SK-N-SH (cell line): ENCODE data around the gene KCNK5. TPM values are rescaled to one million over a fixed set of nuclear protein-coding genes. Genes with fewer than 3 reads are reported as not detected.

Source experiments
- CTCF ChIA-PET: fragments of 300-600, 350-600 bp; formaldehyde crosslinking; extraction: SDS; loops from one replicate; lab custom pipeline; 2021; lab: Yijun Ruan, JAX
- POLR2A ChIA-PET: fragments of 350-600 bp; sonication (Branson Sonifier 250); formaldehyde crosslinking; extraction: SDS; loops from one replicate; lab custom pipeline; 2020; ENCODE audit warnings: antibody characterized with exemption, inconsistent platforms; lab: Yijun Ruan, JAX
- DNase-seq: peaks from one replicate; pipeline ENCODE4 v3.0.0; 2012
- H2AFZ ChIP-seq: fragments of 200-600 bp; sonication (generic); 2 replicates; pipeline ENCODE4 v1.8.1; 2016; ENCODE audit warnings: antibody characterized with exemption, mild to moderate bottlenecking, low read depth
- H3F3A ChIP-seq: fragments of 200-600 bp; sonication (generic); replicated peaks from 2 replicates; pipeline ENCODE3; 2016; ENCODE audit warnings: antibody characterized with exemption, mild to moderate bottlenecking; ENCODE audit not compliant: insufficient read depth
- H3K27ac ChIP-seq, 2 experiments: fragments of 200-500 bp in 1 of 2; fragments of 200-600 bp in 1 of 2; sonication (Bioruptor generic) in 1 of 2; sonication (generic), shearing (Covaris generic) in 1 of 2; 2 replicates each; pipeline versions ENCODE4 v1.5.1 to v1.6.1; 2014 to 2016; ENCODE audit warnings: low read depth in 2 of 2, inconsistent platforms in 1 of 2, low read length in 1 of 2, mild to moderate bottlenecking in 1 of 2, mixed read lengths in 1 of 2
- H3K27me3 ChIP-seq: fragments of 200-600 bp; sonication (generic), shearing (Covaris generic); 2 replicates; pipeline ENCODE4 v1.6.1; 2016; ENCODE audit warnings: mixed run types; ENCODE audit not compliant: insufficient read depth
- H3K36me3 ChIP-seq, 2 experiments: fragments of 200-500 bp in 1 of 2; fragments of 200-600 bp in 1 of 2; sonication (Bioruptor generic) in 1 of 2; sonication (generic) in 1 of 2; replicated peaks in 1 of 2; 2 replicates each; pipeline versions ENCODE3 to v1.5.1; 2014 to 2016; ENCODE audit warnings: low read length in 1 of 2, mild to moderate bottlenecking in 1 of 2; ENCODE audit not compliant: insufficient read depth in 2 of 2, control insufficient read depth in 1 of 2
- H3K4me1 ChIP-seq, 2 experiments: fragments of 200-500 bp in 1 of 2; fragments of 200-600 bp in 1 of 2; sonication (Bioruptor generic) in 1 of 2; sonication (generic), shearing (Covaris generic) in 1 of 2; 2 replicates each; pipeline versions ENCODE4 v1.5.1 to v1.6.1; 2014 to 2016; ENCODE audit warnings: low read depth in 1 of 2, low read length in 1 of 2, mixed run types in 1 of 2; ENCODE audit not compliant: insufficient read depth in 2 of 2, control insufficient read depth in 1 of 2
- H3K4me2 ChIP-seq: fragments of 200-600 bp; sonication (generic), shearing (Covaris generic); 2 replicates; pipeline ENCODE4 v1.6.1; 2017; ENCODE audit warnings: mixed run types
- H3K4me3 ChIP-seq, 2 experiments: fragments of 200-500 bp in 1 of 2; fragments of 200-600 bp in 1 of 2; sonication (Bioruptor generic) in 1 of 2; sonication (generic), shearing (Covaris generic) in 1 of 2; 2 replicates each; pipeline versions ENCODE4 v1.5.1 to v1.8.1; 2014 to 2016; ENCODE audit warnings: low read depth in 2 of 2, inconsistent platforms in 1 of 2, low read length in 1 of 2, mild to moderate bottlenecking in 1 of 2, mixed read lengths in 1 of 2, moderate library complexity in 1 of 2
- H3K79me2 ChIP-seq: fragments of 200-600 bp; sonication (generic); 2 replicates; pipeline ENCODE4 v1.8.1; 2017; ENCODE audit warnings: mild to moderate bottlenecking; ENCODE audit not compliant: insufficient read depth
- H3K9ac ChIP-seq: fragments of 200-600 bp; sonication (generic); 2 replicates; pipeline ENCODE4 v1.6.1; 2017; ENCODE audit warnings: mixed run types
- H3K9me2 ChIP-seq: fragments of 200-600 bp; sonication (generic); 2 replicates; pipeline ENCODE4 v1.6.1; 2017; ENCODE audit warnings: mixed run types
- H3K9me3 ChIP-seq: fragments of 200-600 bp; sonication (generic); 2 replicates; pipeline ENCODE4 v1.6.1; 2017; ENCODE audit warnings: mixed run types, mild to moderate bottlenecking, moderate library complexity
- H4K20me1 ChIP-seq: fragments of 200-600 bp; sonication (generic); 2 replicates; pipeline ENCODE4 v1.6.1; 2017; ENCODE audit warnings: mild to moderate bottlenecking, mixed run types; ENCODE audit not compliant: insufficient read depth
- EP300 ChIP-seq, 2 experiments: IDR thresholded peaks; 2 replicates each; pipeline versions ENCODE4 v1.4.0 to v1.6.1; 2012; ENCODE audit warnings: borderline replicate concordance in 1 of 2, low read depth in 1 of 2, low read length in 1 of 2
- EZH2phosphoT487 ChIP-seq: fragments of 200-600 bp; sonication (generic); IDR thresholded peaks from 2 replicates; pipeline ENCODE4 v1.6.1; 2017; ENCODE audit warnings: low read depth, mixed run types, mild to moderate bottlenecking, antibody characterized with exemption, moderate library complexity, borderline replicate concordance
- JUND ChIP-seq: IDR thresholded peaks from 2 replicates; pipeline ENCODE4 v1.4.0; 2012
- MAX ChIP-seq: IDR thresholded peaks from 2 replicates; pipeline ENCODE4 v1.4.0; 2012; ENCODE audit warnings: low read depth
- MEF2A ChIP-seq: IDR thresholded peaks from 2 replicates; pipeline ENCODE4 v1.4.0; 2012; ENCODE audit warnings: low read depth, borderline replicate concordance
- MXI1 ChIP-seq: IDR thresholded peaks from 2 replicates; pipeline ENCODE4 v1.6.1; 2012; ENCODE audit warnings: mild to moderate bottlenecking, low read depth, low read length, improper control_type of control experiment
- NFIC ChIP-seq: IDR thresholded peaks from 2 replicates; pipeline ENCODE4 v1.4.0; 2012; ENCODE audit warnings: borderline replicate concordance
- PBX3 ChIP-seq: IDR thresholded peaks from 2 replicates; pipeline ENCODE4; 2012
- POLR2AphosphoS5 ChIP-seq: IDR thresholded peaks from 2 replicates; pipeline ENCODE4 v1.6.1; 2012; ENCODE audit warnings: low read depth, low read length
- RAD21 ChIP-seq: IDR thresholded peaks from 2 replicates; pipeline ENCODE4 v1.6.1; 2012; ENCODE audit warnings: mild to moderate bottlenecking, low read length
- RFX5 ChIP-seq: IDR thresholded peaks from 2 replicates; pipeline ENCODE4 v1.6.1; 2012; ENCODE audit warnings: mild to moderate bottlenecking, improper control_type of control experiment, low read length
- RXRA ChIP-seq: IDR thresholded peaks from 2 replicates; pipeline ENCODE4 v1.4.0; 2012; ENCODE audit warnings: low read depth, mild to moderate bottlenecking, borderline replicate concordance
- TAF1 ChIP-seq: IDR thresholded peaks from 2 replicates; pipeline ENCODE4 v1.6.1; 2012; ENCODE audit warnings: low read depth, mild to moderate bottlenecking, low read length, moderate library complexity, borderline replicate concordance
- TCF12 ChIP-seq: IDR thresholded peaks from 2 replicates; pipeline ENCODE4 v1.4.0; 2012
- TEAD4 ChIP-seq: IDR thresholded peaks from 2 replicates; pipeline ENCODE4 v1.4.0; 2012; ENCODE audit warnings: mild to moderate bottlenecking, borderline replicate concordance; ENCODE audit not compliant: insufficient read depth
- USF1 ChIP-seq: IDR thresholded peaks from 2 replicates; pipeline ENCODE4 v1.4.0; 2012; ENCODE audit warnings: low read depth, borderline replicate concordance
- ZBTB33 ChIP-seq: IDR thresholded peaks from 2 replicates; pipeline ENCODE4 v1.4.0; 2012; ENCODE audit warnings: low read depth, borderline replicate concordance
- whole genome bisulfite sequencing: methylation state at CpG from one replicate; pipeline ENCODE4 v1.1.6; 2017; ENCODE audit warnings: low lambda C conversion rate; 5-methylcytosine and 5-hydroxymethylcytosine counted together
- polyA plus RNA-seq, 3 experiments: library from polyadenylated mRNA; depleted of rRNA; stranded (reverse); fragments of >200 nt; gene quantifications; 2 replicates each; pipeline ENCODE4 v1.2.3, GENCODE V29; 2012

KCNK5 gene
- polyA plus RNA-seq, 1 of the 3 experiments (the other 2 are of a cell fraction): not detected

GRCh38 chr6:39268721-39269120, 39.4 kb upstream of the KCNK5 start:
- Histone ChIP-seq H3K9me3 (no peaks in the 10 kb centered on the region), H3K9ac (no peak overlapping the region), H3K79me2 (no peaks in the 10 kb centered on the region), H3K4me1 (no peaks in the 10 kb centered on the region), H4K20me1 (no peaks in the 10 kb centered on the region), H3K4me2 (no peak overlapping the region), H3K9me2 (no peaks in the 10 kb centered on the region), H3K27me3 (no peaks in the 10 kb centered on the region), H3K36me3 (no peaks in the 10 kb centered on the region), H3F3A (no peaks in the 10 kb centered on the region), H2AFZ (no peak overlapping the region), H3K27ac (no peak overlapping the region), H3K4me3 (no peak overlapping the region)
- 57% methylated on average over 3 of the region's 3 CpGs for WGBS
- ChIA-PET POLR2A (interaction anchor here (0.5 kb wide), 1 partner anchor 10 kb away, joined by 3 read pairs; no protein-coding TSS in a partner anchor), CTCF (interaction anchor here (2.1 kb wide), 1 partner anchor 35 kb away, joined by 10 read pairs; no protein-coding TSS in a partner anchor)
- DNase-seq: no peak
- TF ChIP-seq TEAD4 (no peak), MAX (no peak), PBX3 (no peak), ZBTB33 (no peak), RFX5 (no peak), RXRA (no peak), POLR2AphosphoS5 (no peak), RAD21 (no peak), USF1 (no peak), JUND (no peak), TCF12 (no peak), EZH2phosphoT487 (no peak), TAF1 (no peak), NFIC (no peak), MEF2A (no peak), EP300 (IDR thresholded peaks at IDR 0.05; ENCODE audit: borderline replicate concordance in 1 of 2, low read depth in 1 of 2, low read length in 1 of 2) (no peak), MXI1 (no peak)
- TF ChIP-seq, all 33 proteins: peak for 0
